ENCODE measurements around the gene GRWD1.
A peak's percentile ranks its signal among the peaks of the same experiment; 100 is the strongest.

DNA sequence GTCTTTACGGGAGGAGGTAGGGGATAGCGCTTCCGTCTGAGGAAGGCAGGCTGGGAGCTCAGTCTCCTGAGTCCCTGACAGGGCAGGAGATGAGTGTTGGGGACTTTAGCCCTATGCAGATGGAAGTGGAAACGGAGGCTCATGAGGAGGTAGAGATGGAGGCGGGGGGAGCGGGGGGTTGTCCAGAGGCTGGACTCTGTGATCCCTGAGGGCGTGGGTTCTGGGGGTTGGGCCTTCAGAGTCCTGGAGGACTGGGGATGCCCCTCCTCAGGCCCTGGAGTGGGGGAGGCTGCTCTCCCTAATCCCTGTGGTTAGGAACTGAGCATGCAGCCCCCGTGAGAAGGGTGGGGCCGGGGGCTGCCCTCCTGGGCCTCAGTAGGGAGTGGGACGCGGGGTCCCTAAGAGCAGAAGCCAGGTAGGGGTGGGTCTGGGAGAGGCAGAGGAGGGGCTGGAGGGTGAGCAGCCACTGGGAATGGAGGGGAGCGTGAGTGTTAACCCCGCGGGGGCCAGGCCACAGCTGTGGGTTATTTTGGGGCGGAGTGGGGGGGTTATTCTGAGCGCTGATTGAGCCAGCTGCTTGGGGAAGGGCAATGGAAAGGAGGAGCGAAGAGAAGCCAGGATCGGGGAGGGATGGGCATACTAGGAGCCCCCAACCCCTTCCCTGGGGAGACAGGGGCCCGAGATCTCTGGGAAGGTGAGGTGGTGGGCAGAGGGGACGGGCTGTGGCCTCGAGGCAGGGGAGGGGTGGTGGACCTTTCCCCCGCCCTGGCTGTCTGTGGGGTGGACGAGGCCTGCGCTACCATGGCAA is 49.6 kb upstream of the GRWD1 start:
- TF ChIP-seq, protein P1, sequence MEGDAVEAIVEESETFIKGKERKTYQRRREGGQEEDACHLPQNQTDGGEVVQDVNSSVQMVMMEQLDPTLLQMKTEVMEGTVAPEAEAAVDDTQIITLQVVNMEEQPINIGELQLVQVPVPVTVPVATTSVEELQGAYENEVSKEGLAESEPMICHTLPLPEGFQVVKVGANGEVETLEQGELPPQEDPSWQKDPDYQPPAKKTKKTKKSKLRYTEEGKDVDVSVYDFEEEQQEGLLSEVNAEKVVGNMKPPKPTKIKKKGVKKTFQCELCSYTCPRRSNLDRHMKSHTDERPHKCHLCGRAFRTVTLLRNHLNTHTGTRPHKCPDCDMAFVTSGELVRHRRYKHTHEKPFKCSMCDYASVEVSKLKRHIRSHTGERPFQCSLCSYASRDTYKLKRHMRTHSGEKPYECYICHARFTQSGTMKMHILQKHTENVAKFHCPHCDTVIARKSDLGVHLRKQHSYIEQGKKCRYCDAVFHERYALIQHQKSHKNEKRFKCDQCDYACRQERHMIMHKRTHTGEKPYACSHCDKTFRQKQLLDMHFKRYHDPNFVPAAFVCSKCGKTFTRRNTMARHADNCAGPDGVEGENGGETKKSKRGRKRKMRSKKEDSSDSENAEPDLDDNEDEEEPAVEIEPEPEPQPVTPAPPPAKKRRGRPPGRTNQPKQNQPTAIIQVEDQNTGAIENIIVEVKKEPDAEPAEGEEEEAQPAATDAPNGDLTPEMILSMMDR (IDR thresholded peaks at IDR 0.05) = no peak
- peak; percentile 29 for TF ChIP-seq POLR2A (IDR thresholded peaks at IDR 0.05; ENCODE audit: low read length)
